Hepatic stellate cell (primary cell): Measurements from ENCODE around the gene UBL4A.

Source experiments
- DNase-seq: peaks from one replicate; pipeline ENCODE4 v3.0.0; 2011; ENCODE audit warnings: low spot score

UBL4A gene

DNA sequence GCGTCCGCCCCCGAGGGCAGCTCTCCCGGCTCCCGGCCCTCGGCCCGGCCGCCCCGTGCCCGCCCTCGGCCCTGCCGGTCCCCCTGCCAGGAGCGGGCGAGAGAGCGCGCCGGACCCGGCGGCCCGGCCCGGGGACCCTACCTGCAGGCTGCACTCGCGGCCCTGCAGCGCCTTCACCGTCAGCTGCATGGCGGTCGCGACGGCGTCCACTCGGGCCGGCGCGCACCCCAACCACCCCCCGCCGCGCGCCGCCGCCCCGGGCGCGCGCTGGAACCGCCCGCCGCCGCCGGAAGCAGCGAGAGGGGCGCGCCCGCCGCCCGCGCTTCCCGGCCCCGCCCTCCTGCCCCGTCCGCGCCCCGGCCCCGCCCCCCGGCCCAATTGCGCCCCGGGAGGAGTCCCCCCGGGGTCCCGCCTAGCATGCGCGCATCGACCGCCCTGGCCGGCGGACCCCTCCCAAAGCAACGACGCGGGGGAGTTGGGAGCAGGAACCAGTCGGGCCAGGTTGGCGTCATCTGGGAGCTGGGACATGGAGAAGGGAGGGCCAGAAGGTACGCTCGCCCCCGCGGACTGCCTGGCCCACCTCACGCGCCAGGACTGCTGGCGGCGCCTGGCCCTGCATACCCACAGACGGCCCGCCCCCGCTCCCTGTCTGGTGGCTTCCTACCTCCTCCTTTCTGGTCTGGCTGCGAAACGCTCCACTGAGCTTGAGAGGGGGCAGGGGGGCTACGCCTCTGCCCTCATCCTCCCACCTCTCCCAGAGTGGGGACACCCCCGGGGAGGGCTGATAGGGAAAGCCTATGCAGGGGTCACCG is at the start of gene UBL4A:
Gene UBL4A, minus strand, starts transcription at position 220 of the 812 bp plus-strand sequence. Its CDS starts 31 bp downstream, at position 189.
- peak; percentile 53 for DNase-seq

DNA sequence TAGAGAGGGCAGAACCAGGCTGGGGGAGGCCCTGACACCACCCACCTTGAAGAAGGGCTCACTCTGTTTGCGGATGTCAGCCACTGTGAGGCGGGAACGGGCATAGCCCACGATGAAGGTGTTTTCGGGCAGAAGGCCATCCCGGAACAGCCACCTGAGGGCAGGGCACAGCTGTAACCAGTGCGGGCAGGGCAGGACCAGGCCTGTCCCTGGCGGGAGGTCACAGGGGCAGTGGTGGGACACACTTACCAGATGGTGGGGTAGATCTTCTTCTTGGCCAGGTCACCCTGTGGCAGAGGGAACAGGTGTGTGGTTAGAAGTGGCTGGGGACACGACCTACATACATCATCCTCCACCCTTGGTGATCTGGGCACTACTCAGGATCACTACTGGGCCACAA is 49.5 kb upstream of the UBL4A start:
- no peak for DNase-seq

DNA sequence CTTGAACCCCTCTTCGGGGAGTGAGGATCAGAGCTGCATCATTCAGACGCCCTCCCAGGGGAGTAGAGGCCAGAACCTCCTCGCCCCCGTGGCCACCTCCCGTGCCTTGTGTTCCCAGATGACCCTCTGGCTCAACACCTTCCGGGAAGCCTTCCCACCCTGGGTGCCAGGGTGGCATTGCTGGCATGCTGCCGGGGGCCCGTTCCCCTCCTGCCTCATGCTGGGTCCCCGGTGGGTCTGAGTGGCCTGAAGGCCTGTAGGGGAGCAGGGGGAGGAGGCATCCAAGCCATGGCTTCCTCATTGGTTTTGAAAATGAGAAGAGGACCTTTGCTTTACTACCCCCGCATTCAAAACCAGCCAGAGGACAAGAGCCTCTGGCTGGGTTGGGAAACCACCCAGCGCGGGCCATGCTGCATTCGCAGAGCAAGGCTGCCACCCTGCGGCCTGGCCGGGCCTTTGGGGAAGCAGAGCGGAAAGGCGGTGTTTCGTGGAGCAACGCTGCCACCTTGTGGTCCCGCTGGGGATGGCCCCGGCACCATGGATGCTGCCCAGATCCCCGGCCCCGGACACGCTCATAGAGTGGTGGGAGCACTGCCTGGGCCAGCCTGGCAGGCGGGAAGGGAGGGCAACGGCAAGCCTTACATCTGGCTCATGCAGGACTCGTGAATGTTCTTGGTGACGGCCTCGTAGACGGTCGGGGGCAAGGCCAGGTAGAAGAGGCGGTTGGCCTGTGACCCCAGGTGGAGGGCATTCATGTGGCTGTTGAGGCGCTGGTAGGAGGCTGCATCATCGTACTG is 48.3 kb upstream of the UBL4A start:
- DNase-seq = peak; percentile 92

DNA sequence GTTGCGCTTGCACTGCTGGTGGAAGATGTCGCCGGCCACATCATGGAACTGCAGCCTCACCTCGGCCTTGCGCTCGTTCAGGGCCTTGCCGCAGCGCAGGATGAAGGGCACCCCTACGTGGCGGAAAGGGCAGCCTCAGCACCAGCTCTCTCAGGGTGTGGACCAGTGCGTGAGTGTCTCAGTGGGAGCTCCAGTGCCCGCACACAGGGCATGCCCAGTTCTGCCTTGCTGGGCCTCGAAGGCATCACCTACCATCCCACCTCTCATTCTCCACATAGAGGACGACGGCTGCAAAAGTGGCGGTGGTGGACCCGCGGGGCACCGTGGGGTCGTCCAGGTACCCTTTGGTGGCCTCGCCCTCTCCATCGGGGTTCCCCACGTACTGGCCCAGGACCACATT is 46.3 kb upstream of the UBL4A start:
- DNase-seq = no peak

DNA sequence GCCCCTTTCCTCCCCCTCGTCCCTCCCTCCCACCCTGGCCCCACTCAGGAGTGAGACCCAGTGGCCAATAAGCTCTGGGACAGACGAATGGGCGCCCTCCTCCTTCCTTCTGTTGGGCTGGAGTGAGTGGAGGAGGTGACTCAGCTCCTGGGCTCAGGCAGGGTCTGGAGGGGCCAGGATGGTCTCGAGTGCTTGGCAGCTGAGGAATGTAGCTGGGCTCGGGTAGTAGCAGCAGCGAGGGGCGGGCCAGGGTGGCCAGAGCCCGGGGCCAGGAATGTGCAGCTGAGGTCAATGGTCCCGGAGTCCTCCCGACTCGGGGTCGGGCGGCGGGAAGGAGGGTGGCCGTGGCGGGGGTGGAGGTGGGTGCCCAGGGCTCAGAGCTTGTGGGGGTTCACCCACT is 45.2 kb upstream of the UBL4A start:
- DNase-seq = peak; percentile 58

DNA sequence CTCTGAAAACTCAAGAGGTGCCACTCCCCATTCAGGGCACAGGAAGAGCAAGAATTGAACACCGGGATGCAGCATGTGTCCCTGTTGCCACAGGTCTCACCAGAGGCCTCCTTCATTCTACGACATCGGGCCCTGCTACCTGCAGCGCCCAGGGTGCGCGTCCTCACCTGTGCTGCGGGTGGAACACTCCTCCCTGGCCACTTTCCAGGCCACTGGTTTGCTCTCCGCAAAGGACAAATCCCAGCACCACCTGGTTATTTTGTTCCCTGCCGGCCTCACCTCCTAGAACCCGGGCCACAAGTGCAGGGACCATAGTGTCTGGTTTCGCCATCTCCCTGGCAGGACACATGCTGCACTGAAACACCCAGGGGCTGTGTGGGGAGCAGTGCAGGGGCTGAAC is 43.9 kb upstream of the UBL4A start:
- no peak for DNase-seq

DNA sequence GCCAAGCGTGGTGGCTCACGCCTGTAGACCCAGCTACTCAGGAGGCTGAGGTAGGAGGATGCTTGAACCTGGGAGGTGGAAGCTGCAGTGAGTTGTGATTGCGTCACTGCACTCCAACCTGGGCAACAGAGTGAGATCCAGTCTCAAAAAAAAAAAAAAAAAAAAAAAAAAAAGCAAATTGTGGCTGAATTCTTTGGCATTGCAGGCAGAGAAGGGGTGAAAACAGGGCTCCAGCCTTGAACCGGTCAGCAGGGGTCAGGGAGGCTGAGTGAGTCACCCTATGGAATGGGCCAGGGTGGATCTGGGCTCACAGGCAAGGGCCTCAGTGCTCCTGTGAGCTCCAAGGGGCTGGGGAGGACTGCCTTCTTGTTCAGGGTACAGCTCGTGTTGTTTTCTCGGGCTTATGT is 42.8 kb upstream of the UBL4A start:
- DNase-seq = peak; percentile 37

DNA sequence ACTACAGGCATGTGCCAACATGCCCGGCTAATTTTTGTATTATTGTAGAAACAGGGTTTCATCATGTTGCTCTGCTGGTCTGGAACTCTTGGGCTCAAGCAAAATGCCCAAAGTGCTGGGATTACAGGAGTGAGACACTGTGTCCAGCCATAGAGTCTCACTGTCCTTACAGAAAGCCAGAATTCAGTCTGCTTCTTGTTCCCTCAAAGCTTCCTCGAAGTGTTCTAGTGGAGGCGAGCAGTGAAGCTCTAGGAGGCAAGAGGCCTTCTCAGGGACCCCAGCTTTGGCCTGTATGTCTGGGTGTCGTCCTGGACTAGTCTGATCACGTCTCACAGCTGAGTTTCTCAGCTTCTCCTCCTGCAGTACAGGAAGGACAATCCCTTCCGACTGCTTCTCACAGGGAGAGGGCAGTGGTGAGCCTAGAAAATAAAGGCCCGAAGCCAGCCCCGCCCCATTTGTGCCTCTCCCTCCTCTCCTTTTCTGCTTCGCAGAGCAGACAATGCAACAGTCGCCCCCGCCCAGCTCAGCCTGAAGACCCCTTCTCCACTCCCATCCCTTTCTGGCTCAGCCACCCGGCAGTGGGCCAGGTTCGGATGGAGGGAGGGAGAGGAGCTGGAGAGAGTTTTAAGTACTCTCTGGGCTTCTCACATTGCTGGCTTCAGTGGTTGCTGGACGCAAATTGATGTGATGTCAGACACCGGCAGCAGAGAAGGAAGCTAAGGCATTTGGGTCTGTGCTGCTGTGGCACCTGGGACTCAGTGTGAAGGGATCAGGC is 40.7 kb upstream of the UBL4A start:
- peak; percentile 73 for DNase-seq

DNA sequence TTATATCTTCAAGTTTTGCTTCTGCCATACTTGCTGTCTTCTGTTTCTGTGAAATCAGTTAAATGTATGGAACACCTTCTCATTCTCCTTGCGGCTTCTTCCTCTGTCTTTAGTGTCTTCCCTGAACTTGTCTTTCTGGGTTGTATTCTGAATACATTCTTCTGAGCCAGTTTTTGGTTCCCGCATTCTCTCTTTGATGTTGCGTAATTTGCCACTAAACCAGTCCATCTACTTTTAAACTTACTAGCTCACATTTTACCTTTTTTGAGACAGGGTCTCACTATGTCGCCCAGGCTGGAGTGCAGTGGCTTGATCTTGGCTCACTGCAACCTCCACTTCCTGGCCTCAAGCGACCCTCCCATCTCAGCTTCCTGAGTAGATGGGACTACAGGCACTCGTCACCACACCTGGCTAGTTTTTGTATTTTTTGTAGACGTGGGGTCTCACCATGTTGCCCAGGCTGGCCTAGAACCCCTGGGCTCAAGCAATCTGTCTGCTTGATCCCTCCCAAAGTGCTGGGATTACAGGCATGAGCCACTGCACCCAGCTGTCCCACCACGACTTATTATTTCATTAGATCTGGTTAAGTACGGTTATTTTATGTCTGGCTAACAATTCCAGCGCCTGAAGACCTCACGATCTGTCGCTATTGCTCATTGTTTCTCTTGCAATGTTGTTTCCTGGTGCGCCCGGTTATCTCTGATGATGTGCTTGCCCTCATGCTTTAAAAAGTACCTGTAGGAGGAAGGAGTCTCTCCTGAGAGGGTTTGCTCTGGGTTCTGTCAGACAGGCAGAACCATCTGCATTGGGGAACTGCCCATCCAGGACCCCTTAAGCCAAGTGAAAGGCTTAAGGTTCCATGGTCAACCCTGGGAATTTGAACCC is 39.4 kb upstream of the UBL4A start:
- DNase-seq = no peak

DNA sequence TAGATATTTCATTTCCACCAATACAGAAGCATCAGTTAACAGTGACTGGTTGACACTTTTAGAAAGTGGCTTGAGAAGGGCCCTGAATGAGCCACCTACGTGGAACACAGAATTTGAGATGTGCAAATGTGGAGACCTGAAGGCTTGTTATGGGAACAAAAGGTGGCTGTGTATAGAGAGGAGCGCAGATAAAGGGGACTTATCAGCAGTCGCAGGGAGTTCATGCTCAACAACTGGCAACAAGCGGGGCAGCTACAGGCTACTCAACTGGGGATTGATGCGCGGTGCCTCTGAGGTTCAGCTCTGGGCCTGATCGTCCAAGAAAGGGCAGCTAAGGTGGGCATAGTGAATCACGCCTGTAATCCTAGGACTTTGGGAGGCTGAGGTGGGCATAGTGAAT is 33.0 kb upstream of the UBL4A start:
- DNase-seq = no peak

DNA sequence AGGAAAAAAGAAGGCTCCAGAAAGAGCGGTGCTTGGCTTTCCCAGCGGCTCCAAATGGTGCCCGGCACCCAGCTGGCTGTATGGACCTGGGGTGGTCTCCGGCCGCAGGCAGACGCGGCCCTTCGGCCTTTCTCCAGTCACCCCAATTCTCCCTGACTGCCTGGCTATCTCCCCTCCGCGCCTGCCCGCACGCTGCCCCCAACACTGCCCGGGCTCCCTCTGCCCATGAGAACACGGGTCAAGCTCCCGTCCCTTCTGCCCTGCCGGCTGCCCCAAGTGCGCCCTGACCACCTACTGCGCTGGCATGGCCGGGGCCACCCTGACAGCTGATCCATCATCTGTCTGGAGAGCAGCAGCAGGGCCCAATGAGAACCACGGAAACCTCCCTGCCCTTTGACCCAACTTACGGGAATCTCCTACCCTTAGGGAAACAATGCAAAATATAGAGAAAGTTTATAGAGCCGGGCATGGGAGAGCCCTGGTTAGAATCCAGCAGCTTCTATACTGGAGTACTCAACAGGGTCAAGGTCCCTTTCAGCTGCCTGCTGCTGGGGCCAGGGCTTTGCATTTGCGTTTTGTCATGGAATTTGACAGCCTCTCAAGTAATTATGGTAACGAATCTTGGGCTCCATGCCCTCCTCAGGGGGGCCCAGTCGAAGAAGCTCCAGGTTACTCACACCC is 30.8 kb upstream of the UBL4A start:
- no peak for DNase-seq

DNA sequence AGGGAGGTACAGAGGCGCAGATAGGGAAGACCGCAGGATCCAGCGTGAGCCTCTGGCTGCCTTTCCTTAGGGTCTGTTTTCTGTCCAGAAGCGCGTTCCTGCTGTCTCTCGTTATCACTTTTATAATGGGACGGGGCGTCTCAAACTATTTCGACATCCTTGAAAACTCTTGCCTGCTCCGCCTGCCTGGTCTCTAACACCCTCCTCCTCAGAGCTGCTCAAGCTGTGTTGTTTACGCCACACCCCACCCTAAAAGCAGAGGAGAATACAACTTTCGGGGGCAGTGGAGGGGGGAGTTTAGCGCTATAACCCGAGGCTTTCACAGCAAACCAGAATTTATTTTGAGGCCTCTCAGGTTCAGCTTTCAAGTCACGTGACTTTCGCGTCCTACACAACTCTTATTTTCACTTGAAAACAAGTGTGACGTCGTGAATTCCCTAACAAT is 30.3 kb upstream of the UBL4A start:
- no peak for DNase-seq

DNA sequence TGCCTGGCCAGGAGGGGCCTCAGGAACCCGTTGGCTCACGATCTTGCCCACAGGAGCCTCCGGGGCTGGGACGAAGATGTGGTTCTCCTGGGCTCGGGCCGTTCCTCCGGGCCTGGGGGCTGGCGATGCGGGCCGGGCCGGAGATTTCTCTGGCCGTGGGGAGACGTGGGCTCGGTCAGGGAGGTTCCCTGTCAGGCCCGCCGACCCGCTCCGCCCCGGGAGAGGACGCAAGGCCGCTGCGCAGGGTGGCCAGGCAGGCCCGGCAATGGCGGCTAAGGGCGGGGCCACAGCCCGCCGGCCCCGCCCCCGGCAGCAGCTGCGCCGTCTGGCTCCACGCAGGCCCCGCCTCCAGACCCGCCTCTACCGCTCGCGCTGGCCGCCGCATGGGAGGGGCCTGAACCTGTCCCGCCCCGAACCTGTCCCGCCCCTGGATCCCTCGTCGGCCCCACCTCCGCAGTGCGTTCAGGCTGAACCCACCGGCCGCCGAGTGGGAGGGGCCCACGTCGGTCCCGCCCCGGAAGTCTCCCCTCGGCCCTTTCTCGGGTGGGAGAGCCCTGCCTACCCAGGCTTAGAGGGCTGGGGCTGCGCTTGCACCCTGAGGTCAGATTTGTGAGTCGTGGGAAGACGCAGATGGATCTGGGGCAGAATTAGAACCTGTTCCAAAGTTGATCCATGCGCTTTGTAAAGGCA is 29.7 kb upstream of the UBL4A start, which contains the start of gene FAM3A:
Gene FAM3A, minus strand, starts transcription at position 267 of the 690 bp plus-strand sequence. CDS start 460 bp downstream, outside the sequence.
- DNase-seq = peak; percentile 65

DNA sequence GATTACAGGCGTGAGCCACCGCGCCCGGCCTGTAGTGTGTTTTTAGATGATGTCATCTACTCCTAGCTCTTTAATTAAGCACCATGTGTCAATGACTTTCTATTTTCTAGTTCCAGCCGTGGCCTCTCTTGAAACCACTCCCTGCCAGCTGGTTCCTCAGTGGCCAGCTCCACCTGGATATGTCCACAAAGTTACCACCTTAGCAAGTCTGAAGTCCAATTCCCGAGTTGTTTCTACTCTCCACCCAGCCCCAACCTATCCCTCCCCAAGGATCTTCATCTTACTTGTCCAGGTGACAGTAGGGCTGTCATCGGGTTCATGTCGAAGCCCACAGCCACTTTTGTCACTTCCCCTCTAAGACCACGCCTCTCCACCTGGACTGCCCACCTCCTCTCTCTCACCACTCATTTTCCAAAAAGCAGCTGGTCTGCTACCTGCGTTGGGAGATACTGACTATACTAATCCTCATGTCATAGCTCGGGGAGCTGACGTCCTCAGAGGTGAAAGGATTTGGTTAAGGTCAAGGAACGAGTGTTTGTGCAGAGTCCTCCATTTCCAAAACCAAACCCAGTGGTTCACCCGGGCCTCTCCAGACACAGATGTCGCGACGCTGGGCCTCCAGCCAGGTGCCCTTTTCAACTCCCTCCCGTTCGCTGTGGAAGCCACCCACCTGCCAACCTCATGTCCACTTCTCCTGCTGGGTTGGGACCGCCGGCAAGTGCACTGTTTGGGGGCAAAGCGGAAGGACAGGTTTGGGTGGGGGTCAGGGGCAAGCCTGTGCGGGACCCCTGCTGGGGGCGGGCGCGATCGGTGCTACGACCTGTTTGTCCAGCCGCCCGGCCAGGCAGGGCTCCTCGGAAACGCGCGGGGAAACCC is 28.9 kb upstream of the UBL4A start:
- no peak for DNase-seq

DNA sequence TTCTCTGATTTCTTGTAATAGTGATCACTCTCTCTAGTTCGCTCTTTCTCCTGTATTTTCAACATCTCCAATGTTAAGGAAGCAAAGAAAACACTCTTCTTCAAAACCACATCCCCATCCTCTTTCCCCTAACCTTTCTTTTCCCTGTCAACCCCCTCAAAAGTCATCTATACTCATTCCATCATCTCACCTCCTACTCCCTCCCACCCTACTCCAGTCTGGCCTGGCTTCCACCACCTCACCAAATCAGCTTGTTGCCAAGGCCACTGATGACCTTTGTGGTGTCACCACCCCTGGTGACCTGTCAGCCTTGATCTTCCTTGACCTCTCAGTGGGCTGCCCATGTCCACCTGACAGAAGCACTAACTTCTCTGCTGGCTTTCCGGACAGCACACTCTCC is 27.3 kb upstream of the UBL4A start:
- DNase-seq = no peak

DNA sequence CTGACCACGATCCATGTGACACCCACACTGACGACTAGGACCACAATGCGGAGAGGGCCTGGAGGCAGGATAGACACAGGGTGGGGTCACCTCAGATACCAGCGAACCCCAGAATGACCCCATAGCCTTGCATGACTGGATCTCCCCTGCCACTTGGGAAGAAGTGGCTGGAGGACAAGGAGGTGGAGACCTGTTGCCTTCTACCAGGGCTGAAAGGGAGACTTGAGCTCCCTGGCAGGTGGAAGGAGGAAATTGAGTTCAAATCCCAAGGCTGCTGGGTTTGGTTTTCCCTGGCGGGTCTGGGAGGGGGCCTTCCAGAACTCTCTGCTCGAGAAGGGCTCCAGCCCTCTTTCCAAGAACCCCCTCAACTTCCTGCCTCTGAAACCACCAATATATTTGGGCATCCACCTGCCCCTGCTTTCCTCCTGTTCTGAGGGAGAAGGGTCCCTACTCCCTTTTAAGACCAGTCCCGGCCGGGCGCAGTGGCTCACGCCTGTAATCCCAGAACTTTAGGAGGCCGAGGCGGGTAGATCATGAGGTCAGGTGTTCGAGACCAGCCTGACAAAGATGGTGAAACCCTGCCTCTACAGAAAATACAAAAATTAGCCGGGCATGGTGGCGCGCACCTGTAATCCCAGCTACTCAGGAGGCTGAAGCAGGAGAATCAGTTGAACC is 26.6 kb upstream of the UBL4A start:
- DNase-seq = no peak

DNA sequence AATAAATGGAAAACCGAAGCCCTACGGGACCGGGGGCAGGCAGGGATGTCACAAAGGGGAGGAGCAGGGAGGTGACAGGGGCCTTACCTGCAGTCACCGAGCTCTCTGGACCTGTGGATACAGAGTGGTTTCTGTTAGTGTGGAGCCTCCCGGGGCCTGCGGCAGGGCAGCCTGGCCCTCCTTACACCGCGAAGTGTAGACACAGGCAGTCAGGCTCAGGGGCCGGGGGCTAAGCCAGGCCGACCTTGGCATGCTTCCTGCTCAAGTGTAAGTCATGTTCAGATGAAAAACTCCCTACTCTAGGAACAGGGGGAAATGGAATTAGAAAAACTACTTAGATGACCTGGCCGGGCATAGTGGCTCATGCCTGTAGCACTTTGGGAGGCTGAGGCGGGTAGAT is 25.3 kb upstream of the UBL4A start:
- no peak for DNase-seq

DNA sequence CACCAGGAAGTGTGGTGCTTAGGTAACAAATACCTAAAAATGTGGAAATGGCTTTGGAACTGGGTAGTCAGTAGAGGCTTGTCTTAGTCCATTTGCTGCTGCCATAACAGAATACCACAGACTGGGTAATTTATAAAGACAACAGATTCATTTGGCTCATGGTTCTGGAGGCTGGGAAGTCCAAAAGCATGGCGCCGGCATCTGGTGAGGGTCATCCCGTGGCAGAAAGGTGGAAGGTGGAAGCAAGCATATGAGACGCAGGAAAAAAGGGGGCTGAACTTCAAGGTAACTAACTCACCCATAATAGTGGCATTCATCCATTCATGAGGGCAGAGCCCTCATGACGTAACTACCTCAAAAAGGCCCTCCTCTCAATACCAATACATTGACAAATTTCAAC is 23.0 kb upstream of the UBL4A start:
- DNase-seq = no peak

DNA sequence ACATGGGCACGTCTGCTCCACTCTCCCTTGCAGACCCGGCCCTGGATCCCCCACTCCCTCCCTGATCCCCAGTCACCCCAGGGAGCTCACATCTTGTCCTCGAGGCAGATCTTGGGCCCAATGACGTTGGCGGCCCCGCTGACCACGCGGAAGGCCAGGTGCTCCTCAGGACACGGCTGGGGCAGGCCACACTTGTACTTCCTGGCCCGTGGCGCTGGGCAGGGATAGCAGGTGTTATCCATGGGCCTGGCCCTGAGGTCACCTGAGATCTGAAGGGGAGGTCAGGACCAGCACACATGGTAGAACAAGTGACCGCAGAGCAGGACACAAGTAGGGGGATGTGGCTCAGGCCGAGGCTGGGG is 21.9 kb upstream of the UBL4A start:
- DNase-seq = no peak
